Right lobe of liver (tissue), 6 donors: ENCODE measurements around the gene PRRX2. TPM values are rescaled to one million over a fixed set of nuclear protein-coding genes. Genes with fewer than 3 reads are reported as not detected.

Source experiments
- ATAC-seq, 4 donors: fragments of 200-7000 bp; cut with Tn5 transposase; one replicate each; pipeline ENCODE4 v1.9.1; 2020; ENCODE audit warnings: mild to moderate bottlenecking in 4 of 4, moderate library complexity in 4 of 4
- DNase-seq, 3 donors: peaks; one replicate each; pipeline ENCODE4 v3.0.0-alpha.2; 2020
- H3K27ac ChIP-seq, 3 donors: fragments of 200-600 bp; one replicate each; pipeline ENCODE4 v1.8.0; 2022
- H3K27me3 ChIP-seq, 2 donors: fragments of 200-600 bp; one replicate each; pipeline ENCODE4 v1.8.0; 2022
- H3K36me3 ChIP-seq, 4 donors: fragments of 200-600 bp; sonication (generic) in 1 of 4; one replicate each; pipeline versions ENCODE4 v1.5.1 to v1.8.0; 2017 to 2022; ENCODE audit warnings: control low read depth in 1 of 4
- H3K4me1 ChIP-seq, 4 donors: fragments of 200-600 bp; sonication (generic) in 1 of 4; one replicate each; pipeline versions ENCODE4 v1.5.1 to v1.8.0; 2017 to 2022; ENCODE audit warnings: control low read depth in 1 of 4
- H3K4me3 ChIP-seq, 3 donors: fragments of 200-600 bp; one replicate each; pipeline ENCODE4 v1.8.0; 2022
- H3K9me3 ChIP-seq, 4 donors: fragments of 200-600 bp; sonication (generic) in 1 of 4; one replicate each; pipeline versions ENCODE4 v1.5.1 to v1.8.0; 2017 to 2022; ENCODE audit warnings: control low read depth in 1 of 4
- POLR2A ChIP-seq: fragments of 450-650 bp; IDR thresholded peaks from one replicate; pipeline ENCODE4 v1.6.1; 2017; ENCODE audit warnings: antibody characterized with exemption, mild to moderate bottlenecking
- WGBS: methylation state at CpG from one replicate; pipeline ENCODE4 v1.1.6; 2018; ENCODE audit warnings: low coverage, low lambda C conversion rate; ENCODE audit not compliant: insufficient coverage; ENCODE audit errors: missing lambda C conversion rate; 5-methylcytosine and 5-hydroxymethylcytosine counted together
- intact Hi-C, 2 donors: fragments of 100-400 bp; cut with DNase I; formaldehyde crosslinking; loops; one replicate each; pipeline versions ENCODE4 v1.11.2 to v1.14.1; 2022
- total RNA-seq, 6 experiments: library from RNA; depleted of rRNA in 2 of 6; stranded (reverse); fragments of >200 nt in 2 of 6; fragmentation: NEBNext Ultra II Directional in 3 of 6; extraction: Animal tissue kit (Norgen Biotek cat#: 25700) in 3 of 6; gene quantifications; one replicate each; pipeline versions ENCODE4 v1.1.0 to v1.2.4, GENCODE V29; 2016 to 2023
- TF ChIP-seq, protein P1 (sequence below), 4 donors: fragments of 200-600 bp in 3 of 4; fragments of 450-650 bp in 1 of 4; IDR thresholded peaks; one replicate each; pipeline versions ENCODE4 v1.5.1 to v1.8.0; 2016 to 2022; ENCODE audit warnings: antibody characterized with exemption in 4 of 4, mild to moderate bottlenecking in 2 of 4
- donor health status: DM: no; HTN: yes; CAD: no.
- donor health status: DM: no; HTN: no; CAD: no.
- donor health status: DM: no; HTN: no; CAD: no.
- donor health status: DM: no; HTN: yes; CAD: no.
- donor health status: DM: no; HTN: yes; CAD: no.

Gene PRRX2
- total RNA-seq, 6 experiments from 2014 or later = not detected

DNA sequence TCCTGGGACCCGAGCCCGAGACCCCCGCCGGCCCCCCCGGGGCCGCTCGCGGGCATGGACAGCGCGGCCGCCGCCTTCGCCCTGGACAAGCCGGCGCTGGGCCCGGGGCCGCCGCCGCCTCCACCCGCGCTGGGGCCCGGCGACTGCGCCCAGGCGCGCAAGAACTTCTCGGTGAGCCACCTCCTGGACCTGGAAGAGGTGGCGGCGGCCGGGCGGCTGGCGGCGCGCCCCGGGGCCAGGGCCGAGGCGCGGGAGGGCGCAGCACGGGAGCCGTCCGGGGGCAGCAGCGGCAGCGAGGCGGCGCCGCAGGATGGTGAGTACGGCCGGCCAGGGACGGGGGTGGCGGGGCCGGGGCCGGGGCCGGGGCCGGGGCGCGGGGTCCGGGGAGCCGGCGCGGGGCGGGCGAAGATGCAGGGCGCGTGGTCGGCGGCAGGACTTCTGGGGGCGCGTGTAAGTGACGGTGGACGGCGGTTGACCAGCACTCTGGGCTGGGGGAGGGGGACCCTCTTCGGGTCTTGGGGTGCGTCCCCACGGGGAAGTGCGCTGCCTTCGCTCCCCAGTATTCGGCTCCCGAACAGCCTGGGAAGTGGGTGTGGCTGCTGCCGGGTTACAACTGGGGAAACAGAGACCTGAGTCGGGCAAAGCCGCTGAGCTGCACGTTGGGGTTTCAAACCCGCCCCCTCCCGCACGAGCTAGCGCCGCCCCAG lies 520 bp downstream of the PRRX2 start:
- intact Hi-C loops = no loop called here
- no peak for TF ChIP-seq POLR2A
- TF ChIP-seq, protein P1, sequence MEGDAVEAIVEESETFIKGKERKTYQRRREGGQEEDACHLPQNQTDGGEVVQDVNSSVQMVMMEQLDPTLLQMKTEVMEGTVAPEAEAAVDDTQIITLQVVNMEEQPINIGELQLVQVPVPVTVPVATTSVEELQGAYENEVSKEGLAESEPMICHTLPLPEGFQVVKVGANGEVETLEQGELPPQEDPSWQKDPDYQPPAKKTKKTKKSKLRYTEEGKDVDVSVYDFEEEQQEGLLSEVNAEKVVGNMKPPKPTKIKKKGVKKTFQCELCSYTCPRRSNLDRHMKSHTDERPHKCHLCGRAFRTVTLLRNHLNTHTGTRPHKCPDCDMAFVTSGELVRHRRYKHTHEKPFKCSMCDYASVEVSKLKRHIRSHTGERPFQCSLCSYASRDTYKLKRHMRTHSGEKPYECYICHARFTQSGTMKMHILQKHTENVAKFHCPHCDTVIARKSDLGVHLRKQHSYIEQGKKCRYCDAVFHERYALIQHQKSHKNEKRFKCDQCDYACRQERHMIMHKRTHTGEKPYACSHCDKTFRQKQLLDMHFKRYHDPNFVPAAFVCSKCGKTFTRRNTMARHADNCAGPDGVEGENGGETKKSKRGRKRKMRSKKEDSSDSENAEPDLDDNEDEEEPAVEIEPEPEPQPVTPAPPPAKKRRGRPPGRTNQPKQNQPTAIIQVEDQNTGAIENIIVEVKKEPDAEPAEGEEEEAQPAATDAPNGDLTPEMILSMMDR (IDR thresholded peaks at IDR 0.05) = no peak
- Histone ChIP-seq H3K4me3 (no peak overlapping the region), H3K27me3 (peaks cover 0 to 9% of the 10 kb centered on the region in 2 donors), H3K4me1 (no peaks in the 10 kb centered on the region), H3K9me3 (no peaks in the 10 kb centered on the region), H3K36me3 (no peaks in the 10 kb centered on the region), H3K27ac (no peak overlapping the region)
- no peak for DNase-seq
- ATAC-seq = no peak
- no CpG with 5 or more reads among the region's 88 CpGs for WGBS

DNA sequence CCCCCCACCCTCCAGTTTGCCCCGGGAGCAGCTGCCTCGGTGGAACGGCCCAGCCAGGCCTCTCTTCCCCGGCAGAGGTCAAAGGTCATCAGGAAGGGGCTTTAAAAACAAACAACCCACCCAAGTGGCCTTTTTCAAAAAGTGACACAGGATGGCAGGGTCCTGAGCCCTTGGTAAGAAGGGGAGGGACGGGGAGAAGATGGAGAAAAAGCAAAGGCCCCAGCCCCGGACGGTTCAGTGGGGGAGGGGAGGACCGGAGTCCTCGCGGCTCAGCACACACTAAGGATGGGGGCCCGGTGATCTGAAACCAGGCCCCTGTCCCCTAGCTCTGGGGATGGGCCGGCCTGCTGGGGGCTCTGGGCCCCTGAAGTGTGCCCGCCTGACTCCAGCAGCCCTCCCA lies 1.1 kb downstream of the PRRX2 start:
- DNase-seq (no peak), ATAC-seq (no peak)
- H3K9me3 ChIP-seq = no peaks in the 10 kb centered on the region
- H3K27me3 ChIP-seq = peaks cover 0 to 9% of the 10 kb centered on the region in 2 donors
- 7% methylated on average over 9 of the region's 13 CpGs for WGBS
- no peak overlapping the region for H3K4me3 ChIP-seq
- H3K4me1 ChIP-seq = no peaks in the 10 kb centered on the region
- TF ChIP-seq, protein P1 (IDR thresholded peaks at IDR 0.05) = no peak
- TF ChIP-seq POLR2A = no peak
- intact Hi-C loops = no loop called here
- H3K27ac ChIP-seq = no peak overlapping the region
- H3K36me3 ChIP-seq = no peaks in the 10 kb centered on the region

DNA sequence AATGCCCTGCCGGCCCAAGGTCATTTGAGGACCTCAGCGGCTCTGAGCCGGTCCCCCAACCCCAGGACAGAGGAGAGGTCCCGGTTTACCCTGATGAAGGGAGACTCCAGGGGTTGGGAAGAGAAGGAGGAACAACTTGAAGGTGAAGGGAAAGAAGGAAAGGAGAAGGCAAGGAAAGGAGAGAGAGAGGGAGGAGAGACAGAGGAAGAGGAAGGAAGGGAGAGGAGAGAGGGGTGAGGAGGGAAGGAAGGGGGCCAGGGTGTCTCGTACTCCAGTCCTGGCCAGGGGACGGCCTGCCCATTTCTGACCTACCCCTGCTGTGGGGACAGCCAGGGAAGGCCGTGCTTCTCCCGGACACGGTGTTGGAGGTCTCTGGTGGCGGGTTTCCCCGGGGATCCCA lies 1.9 kb downstream of the PRRX2 start:
- no peak for ATAC-seq
- no peak for DNase-seq
- 63% methylated on average over 9 of the region's 11 CpGs for WGBS
- intact Hi-C loops = no loop called here
- Histone ChIP-seq H3K36me3 (no peaks in the 10 kb centered on the region), H3K27ac (no peak overlapping the region), H3K4me3 (no peak overlapping the region), H3K4me1 (no peaks in the 10 kb centered on the region), H3K27me3 (peaks cover 0 to 9% of the 10 kb centered on the region in 2 donors), H3K9me3 (no peaks in the 10 kb centered on the region)
- TF ChIP-seq, protein P1 (IDR thresholded peaks at IDR 0.05) = no peak
- TF ChIP-seq POLR2A = no peak

DNA sequence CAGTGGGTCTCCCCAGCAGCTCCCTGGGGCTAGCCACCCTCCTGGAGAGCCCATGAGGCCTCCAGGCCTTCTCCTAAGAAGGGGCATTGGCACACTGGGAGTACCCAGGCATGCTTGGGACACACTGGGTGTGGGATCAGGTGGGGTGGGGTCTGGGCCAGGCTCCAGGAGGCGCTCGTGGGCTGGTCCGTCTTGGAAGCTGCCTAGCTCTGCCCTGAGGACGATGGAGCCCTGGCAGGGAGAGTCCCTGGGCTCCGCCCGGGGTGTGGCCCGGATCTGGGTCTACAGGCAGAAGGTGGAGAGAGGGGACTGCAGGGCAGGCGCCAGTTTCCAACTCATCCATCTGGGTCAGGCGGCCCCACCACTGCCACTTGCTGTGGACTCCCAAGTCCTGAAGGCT lies 2.4 kb downstream of the PRRX2 start:
- H3K27ac ChIP-seq = no peak overlapping the region
- H3K4me3 ChIP-seq = no peak overlapping the region
- no peaks in the 10 kb centered on the region for H3K9me3 ChIP-seq
- intact Hi-C loops = no loop called here
- H3K4me1 ChIP-seq = no peaks in the 10 kb centered on the region
- ATAC-seq = peak in 1 of 4 donors; percentile 6
- no peak for DNase-seq
- TF ChIP-seq, protein P1 (IDR thresholded peaks at IDR 0.05) = no peak
- TF ChIP-seq POLR2A = no peak
- no CpG with 5 or more reads among the region's 9 CpGs for WGBS
- H3K36me3 ChIP-seq = no peaks in the 10 kb centered on the region
- H3K27me3 ChIP-seq = peaks cover 0 to 9% of the 10 kb centered on the region in 2 donors
